Natural killer cell treated with Interleukin-12 subunit alpha and Interleukin-12 subunit beta and Interleukin-15 and Interleukin-18, amount 100 ng/mL, for 72 hours (primary cell): ENCODE measurements around the gene MRPL49. TPM values are rescaled to one million over a fixed set of nuclear protein-coding genes. Genes with fewer than 3 reads are reported as not detected.
A peak's percentile ranks its signal among the peaks of the same experiment; 100 is the strongest.
"Not testable (repeated sequence)": the region's sequence is repeated elsewhere in the genome, so short reads cannot be mapped to it uniquely, and the experiment has no call there.

Experiments
- ATAC-seq, 2 donors: fragments of 150-1000 bp; cut with Tn5 transposase in 1 of 2; sonication (Bioruptor Pico), chemical (Tn5 transposase) in 1 of 2; 2 replicates each; pipeline ENCODE4 v1.10.0; 2021
- DNase-seq: peaks from one replicate; pipeline ENCODE4 v3.0.0; 2022; ENCODE audit warnings: low spot score
- H3K27ac Mint-ChIP-seq, 2 donors: 1 replicate in 1 of 2; 2 replicates in 1 of 2; pipeline ENCODE4 v1.8.0; 2022; ENCODE audit warnings: mixed read lengths in 2 of 2, mild to moderate bottlenecking in 1 of 2, moderate library complexity in 1 of 2
- H3K27me3 Mint-ChIP-seq, 2 donors: 1 replicate in 1 of 2; 2 replicates in 1 of 2; pipeline ENCODE4 v1.8.0; 2022; ENCODE audit warnings: mixed read lengths in 2 of 2
- H3K36me3 Mint-ChIP-seq: one replicate; pipeline ENCODE4 v1.8.0; 2022; ENCODE audit warnings: mixed read lengths
- H3K4me1 Mint-ChIP-seq, 2 donors: 1 replicate in 1 of 2; 2 replicates in 1 of 2; pipeline ENCODE4 v1.8.0; 2022; ENCODE audit warnings: low read depth in 2 of 2, mixed read lengths in 2 of 2, mild to moderate bottlenecking in 1 of 2
- H3K4me3 Mint-ChIP-seq: one replicate; pipeline ENCODE4 v1.8.0; 2022; ENCODE audit warnings: mixed read lengths
- H3K9me3 Mint-ChIP-seq: 2 replicates; pipeline ENCODE4 v1.8.0; 2022; ENCODE audit warnings: mixed read lengths
- total RNA-seq, 2 donors: library from RNA; stranded (reverse); gene quantifications; one replicate each; pipeline ENCODE4 v1.2.3, GENCODE V29; 2022

MRPL49 gene
- total RNA-seq, 2 donors from 2014 or later: 77.8 to 80.4 TPM

DNA sequence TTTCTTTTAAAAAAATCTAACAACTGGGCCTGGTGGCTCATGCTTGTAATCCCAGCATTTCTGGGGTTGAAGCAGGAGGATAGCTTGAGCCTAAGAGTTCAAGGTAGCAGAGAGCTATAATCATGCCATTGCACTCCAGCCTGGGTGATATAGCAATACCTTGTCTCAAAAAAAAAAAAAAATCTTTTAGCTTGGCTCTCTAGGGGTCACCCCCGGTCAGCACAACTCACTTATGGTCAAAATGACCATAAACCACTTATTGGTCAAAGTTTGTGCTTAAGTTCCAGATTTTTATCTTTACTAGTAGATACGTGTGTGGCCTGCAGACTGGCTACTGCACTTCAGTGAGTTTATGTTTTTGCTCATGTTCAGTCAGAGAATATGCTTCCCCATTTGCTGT is 41.6 kb downstream of the MRPL49 start:
- no peak for ATAC-seq
- Mint-ChIP-seq H3K4me3 (no peak overlapping the region), H3K27ac (no peak overlapping the region), H3K27me3 (peaks cover 0 to 3% of the 10 kb centered on the region in 2 donors), H3K9me3 (no peaks in the 10 kb centered on the region), H3K4me1 (peaks cover 0 to 3% of the 10 kb centered on the region in 2 donors), H3K36me3 (no peaks in the 10 kb centered on the region)
- DNase-seq: no peak

DNA sequence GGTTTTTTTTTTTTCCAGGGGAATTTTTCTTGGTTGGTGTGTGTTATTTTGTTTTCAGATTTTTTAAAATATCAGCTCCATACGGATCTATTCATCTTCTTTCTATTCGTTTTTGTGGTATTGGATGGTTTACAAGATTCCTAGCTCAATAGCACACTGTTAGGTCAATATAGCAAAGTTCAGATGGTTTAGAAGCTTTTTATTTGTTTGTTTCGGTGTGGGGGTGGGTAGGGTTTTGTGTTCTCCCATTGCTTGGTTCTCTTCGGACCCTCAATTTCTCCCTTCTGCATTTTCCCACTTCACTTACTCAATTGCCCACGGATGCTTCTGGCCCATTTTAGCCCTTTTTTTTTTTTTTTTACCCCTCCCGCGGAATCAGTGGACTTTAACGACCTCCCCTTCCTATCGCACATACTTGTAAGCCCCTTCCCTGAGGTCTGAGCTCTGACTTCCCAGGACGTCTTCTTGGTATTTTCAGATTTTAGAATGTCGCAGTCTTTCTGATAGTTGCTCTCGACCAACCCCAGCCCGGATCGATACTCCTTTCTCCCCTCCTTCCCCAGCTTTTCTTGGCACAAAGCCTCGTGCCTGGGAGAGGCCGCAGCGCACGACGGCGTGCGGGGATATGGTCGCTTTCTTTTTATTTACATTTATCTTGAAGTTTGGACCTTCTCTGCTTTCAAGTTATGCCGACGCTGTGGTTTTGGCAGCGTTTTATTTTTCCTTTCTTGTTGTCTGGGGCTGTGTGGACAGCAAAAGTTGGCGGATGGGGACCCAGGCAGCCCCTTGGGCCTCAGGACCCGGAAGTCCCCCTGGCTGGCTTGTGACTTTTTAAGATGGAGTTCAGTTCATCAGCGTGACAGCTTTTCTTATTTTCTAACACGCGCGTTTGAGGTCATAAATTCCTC is 43.5 kb downstream of the MRPL49 start:
- H3K36me3 Mint-ChIP-seq: no peaks in the 10 kb centered on the region
- no peak for DNase-seq
- no peak for ATAC-seq
- no peak overlapping the region for H3K4me3 Mint-ChIP-seq
- H3K27me3 Mint-ChIP-seq: no peaks in the 10 kb centered on the region
- H3K9me3 Mint-ChIP-seq: no peaks in the 10 kb centered on the region
- no peak overlapping the region for H3K27ac Mint-ChIP-seq
- H3K4me1 Mint-ChIP-seq: peaks cover 10 to 12% of the 10 kb centered on the region in 2 donors

DNA sequence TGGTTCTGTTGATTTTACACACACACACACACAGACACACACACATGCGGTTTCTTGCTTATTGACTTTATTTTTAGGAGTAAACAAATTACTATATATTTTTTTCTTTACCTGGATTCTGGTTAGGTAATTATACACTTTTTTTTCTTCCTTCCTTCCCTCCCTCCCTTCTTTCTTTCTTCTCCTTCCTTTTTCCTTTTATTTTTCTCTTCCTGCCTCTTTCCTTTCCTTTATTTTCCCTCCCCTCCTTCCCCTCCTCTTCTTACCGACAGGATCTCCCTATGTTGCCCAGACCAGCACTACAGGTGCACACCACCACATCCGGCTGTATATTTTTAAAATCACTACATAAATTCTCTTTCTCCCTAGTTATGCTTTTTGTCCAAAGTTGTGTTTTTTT is 44.8 kb downstream of the MRPL49 start:
- no peaks in the 10 kb centered on the region for H3K27me3 Mint-ChIP-seq
- ATAC-seq (no peak), DNase-seq (no peak)
- H3K4me1 Mint-ChIP-seq: peaks cover 10 to 12% of the 10 kb centered on the region in 2 donors
- no peaks in the 10 kb centered on the region for H3K36me3 Mint-ChIP-seq
- no peaks in the 10 kb centered on the region for H3K9me3 Mint-ChIP-seq
- no peak overlapping the region for H3K4me3 Mint-ChIP-seq
- no peak overlapping the region for H3K27ac Mint-ChIP-seq

DNA sequence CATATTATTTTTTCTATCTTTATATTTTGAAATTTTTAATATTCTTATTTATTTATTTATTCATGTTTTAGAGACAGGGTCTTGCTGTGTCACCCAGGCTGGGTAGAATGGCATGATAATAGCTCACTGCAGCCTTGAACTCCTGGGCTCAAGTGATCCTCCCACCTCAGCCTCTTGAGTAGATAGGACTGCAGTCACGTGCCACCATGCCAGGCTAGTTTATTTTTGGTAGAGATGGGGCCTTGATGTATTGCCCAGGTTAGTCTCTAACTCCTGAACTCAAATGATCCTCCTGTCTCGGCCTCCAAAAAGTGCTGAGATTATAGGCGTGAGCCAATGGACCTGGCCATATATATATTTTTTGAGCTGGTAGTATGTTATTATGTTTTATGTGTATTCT is 45.5 kb downstream of the MRPL49 start:
- ATAC-seq (no peak), DNase-seq (no peak)
- H3K4me3 Mint-ChIP-seq: no peak overlapping the region
- H3K36me3 Mint-ChIP-seq: no peaks in the 10 kb centered on the region
- H3K27me3 Mint-ChIP-seq: no peaks in the 10 kb centered on the region
- H3K9me3 Mint-ChIP-seq: no peaks in the 10 kb centered on the region
- no peak overlapping the region for H3K27ac Mint-ChIP-seq
- peaks cover 10 to 12% of the 10 kb centered on the region in 2 donors for H3K4me1 Mint-ChIP-seq

DNA sequence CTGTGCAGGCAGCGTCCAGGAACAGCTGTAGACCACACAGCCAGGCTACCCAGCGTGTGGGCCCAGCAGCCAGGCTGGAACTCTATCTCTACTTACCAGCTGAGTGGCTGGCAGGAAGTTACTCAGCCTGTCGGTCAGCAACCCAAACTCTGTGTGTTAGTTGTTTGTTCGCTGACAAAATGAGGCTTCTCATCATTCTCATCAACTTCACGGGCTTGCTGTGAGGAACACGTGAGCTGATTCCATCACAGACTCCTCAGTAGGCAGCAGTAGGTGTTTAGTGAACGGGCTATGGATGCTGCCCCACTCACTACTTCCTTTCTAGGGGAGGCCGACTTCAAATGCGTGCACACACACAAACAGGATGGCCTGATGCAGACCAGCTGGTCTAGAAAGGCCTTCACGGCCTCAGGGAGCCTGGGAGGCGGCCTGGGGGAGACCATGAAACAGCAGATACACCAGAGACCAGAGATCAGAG is 47.1 kb downstream of the MRPL49 start:
- H3K9me3 Mint-ChIP-seq: no peaks in the 10 kb centered on the region
- no peaks in the 10 kb centered on the region for H3K27me3 Mint-ChIP-seq
- DNase-seq (no peak), ATAC-seq (peak; percentile 85 to 90)
- peak overlapping the region; percentile 99 for H3K27ac Mint-ChIP-seq
- peak overlapping the region; percentile 72 for H3K4me3 Mint-ChIP-seq
- H3K36me3 Mint-ChIP-seq: no peaks in the 10 kb centered on the region
- peaks cover 10 to 12% of the 10 kb centered on the region in 2 donors for H3K4me1 Mint-ChIP-seq

DNA sequence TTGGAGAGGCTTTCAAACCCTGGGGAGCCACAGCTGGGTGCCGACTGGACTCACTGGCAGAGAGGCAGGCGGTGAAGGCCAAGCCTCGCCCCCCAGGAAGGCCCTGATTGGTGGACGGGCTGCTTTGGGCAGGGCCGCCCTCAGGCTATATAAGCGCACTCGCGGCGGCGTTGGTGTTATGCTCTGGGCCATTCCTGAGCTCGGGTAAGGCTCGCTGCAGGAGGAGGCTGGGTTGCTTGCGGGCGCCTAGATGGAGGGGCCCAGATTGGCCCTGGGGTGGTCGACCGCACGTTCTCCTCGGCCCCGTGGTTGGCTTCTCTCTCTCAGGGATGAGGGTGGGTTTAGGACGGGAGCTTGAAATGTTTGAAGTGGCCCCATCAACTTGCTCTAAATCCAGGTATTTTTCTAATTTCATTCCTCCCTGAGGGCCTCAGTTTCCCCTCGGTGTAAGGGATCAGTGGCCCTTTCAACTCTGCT is 48.0 kb downstream of the MRPL49 start, which contains the start of gene SPDYC:
SPDYC (plus strand) TSS at position 176 of the 477 bp plus-strand sequence. CDS start 1,125 bp downstream, outside the sequence.
- peaks cover 10 to 12% of the 10 kb centered on the region in 2 donors for H3K4me1 Mint-ChIP-seq
- ATAC-seq (no peak), DNase-seq (no peak)
- no peaks in the 10 kb centered on the region for H3K36me3 Mint-ChIP-seq
- peak within 1 kb of the TSS; percentile 99 for H3K27ac Mint-ChIP-seq
- H3K27me3 Mint-ChIP-seq: no peaks in the 10 kb centered on the region
- H3K9me3 Mint-ChIP-seq: no peaks in the 10 kb centered on the region
- peak within 1 kb of the TSS; percentile 72 for H3K4me3 Mint-ChIP-seq

DNA sequence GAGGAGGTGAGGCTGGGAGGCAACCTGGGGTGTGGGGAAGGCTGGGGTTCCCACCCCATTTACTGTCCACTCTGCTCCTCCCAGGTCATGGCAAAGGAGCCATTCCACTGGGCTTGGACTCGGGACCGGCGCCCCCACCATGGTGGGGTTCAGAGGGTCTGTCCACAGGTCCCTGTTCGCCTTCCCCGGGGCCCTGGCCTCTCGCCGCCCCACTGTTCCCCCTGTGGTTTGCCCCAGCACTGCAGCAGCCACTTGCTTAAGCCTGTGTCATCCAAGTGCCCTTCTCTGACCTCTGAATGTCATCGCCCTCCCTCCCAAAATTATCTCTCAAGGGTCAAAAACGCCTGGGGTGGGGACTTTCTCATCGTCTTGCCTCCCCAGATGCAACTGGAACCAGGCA is 50.5 kb downstream of the MRPL49 start:
- no peak overlapping the region for H3K27ac Mint-ChIP-seq
- ATAC-seq: no peak
- H3K4me3 Mint-ChIP-seq: no peak overlapping the region
- DNase-seq: no peak
- H3K27me3 Mint-ChIP-seq: no peaks in the 10 kb centered on the region
- no peaks in the 10 kb centered on the region for H3K9me3 Mint-ChIP-seq
- H3K36me3 Mint-ChIP-seq: no peaks in the 10 kb centered on the region
- peaks cover 10 to 12% of the 10 kb centered on the region in 2 donors for H3K4me1 Mint-ChIP-seq

DNA sequence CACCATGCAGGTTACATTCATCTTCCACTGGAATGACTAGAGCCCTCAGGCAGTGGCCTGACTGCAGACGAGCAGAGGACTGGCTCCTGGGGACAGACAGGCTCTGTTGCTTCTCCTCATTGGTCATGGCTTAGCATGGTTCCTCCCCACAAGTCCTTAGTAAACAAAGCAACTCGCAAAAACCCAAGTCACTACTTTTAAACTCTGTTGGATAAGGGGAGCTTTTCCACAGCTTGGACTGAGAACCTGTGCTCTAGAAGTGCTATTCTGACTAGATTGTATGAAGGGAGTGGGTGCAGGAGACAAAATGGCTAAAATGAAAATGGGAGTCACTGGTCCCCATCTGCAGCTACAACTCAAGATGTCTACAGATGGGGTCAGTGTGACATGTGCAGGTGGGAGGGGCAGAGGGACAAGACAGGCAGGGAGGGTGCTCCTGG is 52.5 kb downstream of the MRPL49 start:
- not testable (repeated sequence) for H3K4me1 Mint-ChIP-seq

More for the DNA sequence above, 52.5 kb downstream of the MRPL49 start:
- not testable (repeated sequence) for H3K27me3 Mint-ChIP-seq, H3K36me3 Mint-ChIP-seq, H3K9me3 Mint-ChIP-seq, H3K4me3 Mint-ChIP-seq, DNase-seq, H3K27ac Mint-ChIP-seq, ATAC-seq

Other genes with a start within 250 kb of the MRPL49 start
- gene EHD1, start 243.7 kb upstream of the MRPL49 start, total RNA-seq: 100 to 1,000 TPM; 202 to 235 TPM
- gene ATG2A, start 205.1 kb upstream of the MRPL49 start, total RNA-seq: 10 to 100 TPM; 24.1 to 31.9 TPM
- gene PPP2R5B, start 197.6 kb upstream of the MRPL49 start, total RNA-seq: 10 to 100 TPM; 32.6 to 35.6 TPM
- gene GPHA2, start 186.4 kb upstream of the MRPL49 start, total RNA-seq: not detected
- gene MAJIN, start 150.2 kb upstream of the MRPL49 start, total RNA-seq: not detected
- gene BATF2, start 125.3 kb upstream of the MRPL49 start, total RNA-seq: not detected
- gene ARL2, start 108.2 kb upstream of the MRPL49 start, total RNA-seq: 10 to 100 TPM; 29.4 to 50.5 TPM
- gene SNX15, start 94.9 kb upstream of the MRPL49 start, total RNA-seq: 10 to 100 TPM; 14.1 to 28.2 TPM
- gene SAC3D1, start 81.1 kb upstream of the MRPL49 start, total RNA-seq: 10 to 100 TPM in 1 of 2 donors, 1 to 10 TPM in 1; 7.6 to 18.5 TPM
- 10 to 100 TPM; 14.2 to 34.7 TPM for gene NAALADL1, start 63.8 kb upstream of the MRPL49 start, total RNA-seq
- gene CDCA5, start 38.3 kb upstream of the MRPL49 start, total RNA-seq: 100 to 1,000 TPM in 1 of 2 donors, 10 to 100 TPM in 1; 59.2 to 140 TPM
- gene ZFPL1, start 38.1 kb upstream of the MRPL49 start, total RNA-seq: 10 to 100 TPM; 34.1 to 36.5 TPM
- 100 to 1,000 TPM; 132 to 149 TPM for gene VPS51, start 26.1 kb upstream of the MRPL49 start, total RNA-seq
- 10 to 100 TPM; 18.6 to 30.7 TPM for gene TM7SF2, start 10.4 kb upstream of the MRPL49 start, total RNA-seq
- 10 to 100 TPM in 1 of 2 donors, 1 to 10 TPM in 1; 9.8 to 23.7 TPM for gene ZNHIT2, start 4.6 kb upstream of the MRPL49 start, total RNA-seq
- 100 to 1,000 TPM; 681 to 986 TPM for gene FAU, start 187 bp upstream of the MRPL49 start, total RNA-seq
- 10 to 100 TPM; 78.8 to 80.1 TPM for gene SYVN1, start 12.2 kb downstream of the MRPL49 start, total RNA-seq
- not detected for gene SPDYC, start 47.9 kb downstream of the MRPL49 start, total RNA-seq
- 100 to 1,000 TPM; 141 to 146 TPM for gene CAPN1, start 59.6 kb downstream of the MRPL49 start, total RNA-seq
- gene POLA2, start 139.6 kb downstream of the MRPL49 start, total RNA-seq: 10 to 100 TPM; 56.8 to 80.9 TPM
- 1 to 10 TPM in 1 of 2 donors, not detected in 1; 1.7 TPM for gene CDC42EP2, start 192.5 kb downstream of the MRPL49 start, total RNA-seq
- gene DPF2, start 211.5 kb downstream of the MRPL49 start, total RNA-seq: 10 to 100 TPM; 61.8 to 82.5 TPM
- gene TIGD3, start 232.4 kb downstream of the MRPL49 start, total RNA-seq: 1 to 10 TPM in 1 of 2 donors, under 1 TPM in 1; 0.59 to 1.3 TPM